Measurements from ENCODE around the gene LIAS.

- TF ChIP-seq CTCF (IDR thresholded peaks at IDR 0.05) (no peak), POLR2A (IDR thresholded peaks at IDR 0.05) (no peak)
Observed at GRCh38 chr4:39497909-39498726, 39.3 kb downstream of the LIAS start.
